Effector memory CD8-positive, alpha-beta T cell (primary cell): ENCODE data around the gene MRPS18C.
"Not testable (repeated sequence)": the region's sequence is repeated elsewhere in the genome, so short reads cannot be mapped to it uniquely, and the experiment has no call there.

Experiments used
- ATAC-seq: fragments of 150-1000 bp; cut with Tn5 transposase; replicated peaks from 2 replicates; pipeline ENCODE4 v1.10.0; 2021; ENCODE audit warnings: mild to moderate bottlenecking, moderate library complexity
- DNase-seq, 3 experiments: peaks; one replicate each; pipeline ENCODE4 v3.0.0; 2021
- H3K27ac Mint-ChIP-seq, 2 donors: one replicate each; pipeline ENCODE4 v1.8.0; 2022; ENCODE audit warnings: mild to moderate bottlenecking in 2 of 2, mixed read lengths in 2 of 2, moderate library complexity in 2 of 2
- H3K27me3 Mint-ChIP-seq, 2 donors: one replicate each; pipeline ENCODE4 v1.8.0; 2022; ENCODE audit warnings: mixed read lengths in 2 of 2
- H3K36me3 Mint-ChIP-seq: one replicate; pipeline ENCODE4 v1.8.0; 2022; ENCODE audit warnings: mild to moderate bottlenecking, moderate library complexity, mixed read lengths; ENCODE audit not compliant: insufficient read depth
- H3K4me1 Mint-ChIP-seq, 2 donors: one replicate each; pipeline ENCODE4 v1.8.0; 2022; ENCODE audit warnings: low read depth in 2 of 2, mixed read lengths in 2 of 2
- H3K4me3 Mint-ChIP-seq, 2 donors: one replicate each; pipeline ENCODE4 v1.8.0; 2022; ENCODE audit warnings: mild to moderate bottlenecking in 2 of 2, mixed read lengths in 2 of 2, moderate library complexity in 2 of 2
- H3K9me3 Mint-ChIP-seq, 2 donors: one replicate each; pipeline ENCODE4 v1.8.0; 2022; ENCODE audit warnings: mixed read lengths in 2 of 2

MRPS18C gene

DNA sequence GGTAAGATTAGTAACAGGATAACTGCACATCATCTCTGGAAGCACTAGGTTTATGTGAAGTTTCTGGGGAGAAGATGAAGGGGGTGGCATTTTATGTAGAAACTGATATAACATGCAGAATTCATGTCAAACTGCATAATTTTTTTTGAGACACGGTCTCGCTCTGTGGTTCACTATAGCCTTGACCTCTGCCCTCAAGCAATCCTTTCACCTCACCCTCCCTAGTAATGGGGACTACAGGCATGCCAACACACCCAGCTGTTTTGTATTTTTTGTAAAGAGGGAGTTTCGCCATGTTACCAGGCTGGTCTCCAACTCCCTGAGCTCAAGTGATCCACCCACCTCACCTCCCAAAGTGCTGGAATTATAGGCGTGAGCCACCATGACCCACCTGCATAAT lies 17.6 kb downstream of the MRPS18C start:
- H3K36me3 Mint-ChIP-seq: peaks cover 40% of the 10 kb centered on the region
- DNase-seq (no peak), ATAC-seq (no peak)
- no peaks in the 10 kb centered on the region for H3K9me3 Mint-ChIP-seq
- no peaks in the 10 kb centered on the region for H3K27me3 Mint-ChIP-seq
- H3K4me1 Mint-ChIP-seq: peaks cover 5% of the 10 kb centered on the region in 2 donors
- no peak overlapping the region for H3K4me3 Mint-ChIP-seq
- H3K27ac Mint-ChIP-seq: peak overlapping the region in 1 of 2 donors; percentile 28

DNA sequence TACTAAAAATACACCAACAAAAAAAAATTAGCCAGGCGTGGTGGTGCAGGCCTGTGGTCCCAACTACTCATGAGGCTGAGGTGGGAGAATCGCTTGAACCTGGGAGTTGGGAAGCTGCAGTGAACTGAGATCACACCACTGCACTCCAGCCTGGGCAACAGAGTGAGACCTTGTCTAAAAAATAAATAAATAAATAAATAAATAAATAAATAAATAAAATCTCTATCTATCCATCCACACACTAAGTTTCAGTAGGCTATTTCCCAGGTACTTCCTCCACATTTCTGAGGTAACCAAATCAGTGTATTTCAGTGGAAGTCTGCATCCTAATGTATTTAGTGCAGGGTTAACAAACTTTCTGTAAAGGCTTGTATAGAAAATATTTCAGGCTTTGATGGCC lies 18.1 kb downstream of the MRPS18C start:
- Mint-ChIP-seq H3K36me3 (peaks cover 40% of the 10 kb centered on the region), H3K9me3 (no peaks in the 10 kb centered on the region), H3K4me3 (no peak overlapping the region), H3K4me1 (peaks cover 5% of the 10 kb centered on the region in 2 donors), H3K27ac (peak overlapping the region; percentile 10 to 89), H3K27me3 (no peaks in the 10 kb centered on the region)
- DNase-seq (no peak), ATAC-seq (no peak)

DNA sequence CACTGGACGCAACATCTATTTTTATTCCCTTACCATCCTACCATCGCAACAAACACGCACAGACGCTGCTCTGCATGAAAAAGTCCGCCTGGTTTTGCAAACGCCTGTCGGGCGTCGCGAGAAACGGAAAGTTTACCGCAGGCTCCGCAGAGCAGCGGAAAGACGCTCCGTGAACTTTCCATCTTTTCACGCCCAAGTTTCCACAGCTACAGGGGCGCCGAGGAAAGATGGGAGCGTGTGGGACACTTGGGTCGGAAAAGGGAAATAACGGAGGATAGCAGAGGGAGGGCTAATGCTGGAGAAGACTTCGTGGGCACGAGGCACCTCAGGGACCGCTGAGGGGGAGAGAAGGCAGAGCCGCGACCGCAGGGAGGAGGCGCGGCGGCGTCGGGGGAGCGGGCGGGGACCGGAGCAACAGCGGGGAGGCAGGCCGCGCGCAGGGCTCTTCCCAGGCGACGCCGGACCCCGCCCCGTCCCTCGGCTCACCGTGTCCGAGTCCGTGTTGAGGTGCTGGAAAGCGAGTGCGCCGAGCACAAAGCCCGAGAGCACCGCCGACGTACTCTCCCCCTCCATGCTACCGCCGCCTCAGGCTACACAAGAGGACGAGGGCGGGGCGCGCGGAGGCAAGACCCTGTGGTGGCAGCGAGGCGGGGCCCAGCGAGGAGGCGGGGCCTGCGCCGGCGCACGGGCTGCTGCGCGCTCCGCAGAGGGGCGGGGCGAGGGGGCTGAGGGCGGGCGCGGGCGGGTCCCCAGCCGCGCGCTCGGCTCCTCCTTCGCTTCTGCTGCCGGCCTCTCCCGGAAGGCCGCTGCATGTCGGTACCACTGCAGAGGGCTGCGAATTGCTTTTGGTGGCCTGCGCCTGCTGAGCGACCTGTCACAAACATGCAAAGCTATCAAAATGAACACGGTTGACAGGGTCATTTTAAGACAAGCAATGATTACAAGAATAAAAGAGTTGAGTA lies 28.9 kb downstream of the MRPS18C start, which contains the start of gene ABRAXAS1:
Gene ABRAXAS1, minus strand, starts transcription at position 601 of the 962 bp plus-strand sequence. Its CDS starts 28 bp downstream, at position 573.
- ATAC-seq (peak; percentile 89), DNase-seq (peak; percentile 91 to 93 (median 93))
- peak within 1 kb of the TSS; percentile 93 to 99 for H3K27ac Mint-ChIP-seq
- H3K36me3 Mint-ChIP-seq: peaks cover 11% of the 10 kb centered on the region
- H3K4me3 Mint-ChIP-seq: peak within 1 kb of the TSS; percentile 97 to 100
- H3K4me1 Mint-ChIP-seq: peaks cover 12 to 18% of the 10 kb centered on the region in 2 donors
- H3K9me3 Mint-ChIP-seq: no peaks in the 10 kb centered on the region
- H3K27me3 Mint-ChIP-seq: no peaks in the 10 kb centered on the region

DNA sequence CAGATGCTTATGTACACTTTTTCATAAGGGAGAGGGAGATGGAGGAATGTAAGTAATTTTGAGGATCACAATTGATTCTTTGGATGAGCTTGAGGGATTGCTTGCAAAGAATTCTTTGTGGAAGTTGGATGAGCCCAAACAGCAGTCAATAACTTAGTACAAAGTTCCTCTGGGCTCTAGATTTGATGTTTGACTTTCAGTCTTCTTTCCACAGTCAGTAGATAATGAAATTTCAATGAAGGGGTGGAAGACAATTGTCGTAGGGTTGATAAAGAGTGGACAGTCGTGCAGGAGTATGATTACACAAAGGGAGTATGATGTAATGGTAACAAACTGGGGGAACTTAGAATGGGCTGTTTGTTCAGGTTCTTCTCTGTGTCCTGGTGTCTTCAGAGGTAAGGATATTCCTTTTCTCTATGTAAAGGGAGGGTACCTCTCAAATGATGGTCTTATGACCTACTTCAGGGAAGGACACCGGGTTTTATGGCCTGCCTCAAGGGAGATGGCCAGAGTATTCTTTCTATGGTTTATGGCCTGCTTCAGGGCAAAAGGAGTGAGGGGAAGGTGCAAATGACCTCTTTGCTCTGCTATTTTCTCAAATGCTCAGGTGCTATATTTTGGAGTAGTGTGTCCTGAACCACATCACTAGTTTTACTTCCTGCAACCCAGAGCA lies 30.7 kb downstream of the MRPS18C start:
- Mint-ChIP-seq H3K27me3 (no peaks in the 10 kb centered on the region), H3K36me3 (peaks cover 4% of the 10 kb centered on the region), H3K27ac (peak overlapping the region in 1 of 2 donors; percentile 45), H3K4me3 (no peak overlapping the region), H3K4me1 (peaks cover 12 to 18% of the 10 kb centered on the region in 2 donors), H3K9me3 (no peaks in the 10 kb centered on the region)
- no peak for DNase-seq
- ATAC-seq: no peak

DNA sequence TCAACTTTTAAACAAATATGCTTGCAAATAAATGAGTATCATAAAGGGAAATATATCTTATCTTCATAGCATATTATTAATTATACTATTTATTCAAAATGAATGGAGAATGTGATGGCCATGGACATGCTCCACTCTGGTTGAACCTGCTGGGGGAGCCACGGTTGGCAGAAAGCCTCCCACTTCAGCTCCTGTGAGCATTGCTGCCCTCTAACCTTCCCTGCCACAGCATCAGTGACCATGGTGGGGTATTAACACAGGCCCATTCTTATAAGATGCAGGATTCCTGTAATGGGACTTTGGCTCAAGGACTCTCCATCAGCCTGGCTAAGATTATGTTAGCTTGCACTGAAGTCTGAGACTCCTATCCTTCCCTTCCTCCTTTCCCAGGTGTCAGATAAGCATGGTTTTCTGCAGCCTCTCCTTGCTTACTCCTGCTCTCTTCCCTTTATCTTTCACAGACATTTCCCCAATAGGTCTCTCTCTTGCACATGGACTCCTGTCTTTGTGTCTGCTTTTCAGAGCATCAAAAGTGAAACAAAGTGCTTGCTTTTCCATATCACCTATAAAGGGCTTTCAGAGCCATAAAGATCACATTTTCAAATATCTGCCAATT lies 34.0 kb downstream of the MRPS18C start:
- no peak for DNase-seq
- ATAC-seq: no peak
- Mint-ChIP-seq H3K4me1 (peaks cover 2 to 6% of the 10 kb centered on the region in 2 donors), H3K27ac (no peak overlapping the region), H3K4me3 (no peak overlapping the region), H3K9me3 (no peaks in the 10 kb centered on the region), H3K27me3 (no peaks in the 10 kb centered on the region), H3K36me3 (no peaks in the 10 kb centered on the region)

DNA sequence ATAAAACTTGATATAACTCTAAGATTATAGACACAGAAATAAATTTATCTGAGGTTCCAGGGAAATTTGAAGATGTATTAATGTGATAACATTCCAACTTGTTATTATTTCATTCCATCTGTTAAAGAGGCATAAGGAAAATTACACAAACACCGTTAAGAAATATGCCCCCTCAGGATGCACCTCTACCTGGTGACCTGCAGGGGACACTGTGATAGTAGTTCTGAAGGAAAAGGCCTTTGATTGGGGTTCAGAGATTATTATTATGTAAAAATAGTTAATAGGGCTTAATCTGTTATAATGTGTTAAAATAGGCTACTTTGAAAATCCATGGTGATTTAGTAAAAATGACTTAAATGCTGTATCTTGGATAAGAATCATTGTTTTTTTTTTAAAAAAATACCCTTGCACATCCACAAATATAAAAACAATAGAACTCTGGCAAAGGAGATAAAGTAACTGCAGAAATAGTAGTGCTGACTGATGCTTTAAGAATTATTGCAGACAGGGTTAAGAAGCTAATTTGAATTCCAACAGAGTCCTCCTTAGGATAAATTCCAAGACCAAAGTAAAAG lies 35.1 kb downstream of the MRPS18C start:
- peak; percentile 71 for ATAC-seq
- DNase-seq: peak in 1 of 3 experiments; percentile 21
- no peaks in the 10 kb centered on the region for H3K36me3 Mint-ChIP-seq
- H3K27ac Mint-ChIP-seq: no peak overlapping the region
- no peaks in the 10 kb centered on the region for H3K4me1 Mint-ChIP-seq
- H3K27me3 Mint-ChIP-seq: no peaks in the 10 kb centered on the region
- H3K4me3 Mint-ChIP-seq: no peak overlapping the region
- H3K9me3 Mint-ChIP-seq: no peaks in the 10 kb centered on the region

DNA sequence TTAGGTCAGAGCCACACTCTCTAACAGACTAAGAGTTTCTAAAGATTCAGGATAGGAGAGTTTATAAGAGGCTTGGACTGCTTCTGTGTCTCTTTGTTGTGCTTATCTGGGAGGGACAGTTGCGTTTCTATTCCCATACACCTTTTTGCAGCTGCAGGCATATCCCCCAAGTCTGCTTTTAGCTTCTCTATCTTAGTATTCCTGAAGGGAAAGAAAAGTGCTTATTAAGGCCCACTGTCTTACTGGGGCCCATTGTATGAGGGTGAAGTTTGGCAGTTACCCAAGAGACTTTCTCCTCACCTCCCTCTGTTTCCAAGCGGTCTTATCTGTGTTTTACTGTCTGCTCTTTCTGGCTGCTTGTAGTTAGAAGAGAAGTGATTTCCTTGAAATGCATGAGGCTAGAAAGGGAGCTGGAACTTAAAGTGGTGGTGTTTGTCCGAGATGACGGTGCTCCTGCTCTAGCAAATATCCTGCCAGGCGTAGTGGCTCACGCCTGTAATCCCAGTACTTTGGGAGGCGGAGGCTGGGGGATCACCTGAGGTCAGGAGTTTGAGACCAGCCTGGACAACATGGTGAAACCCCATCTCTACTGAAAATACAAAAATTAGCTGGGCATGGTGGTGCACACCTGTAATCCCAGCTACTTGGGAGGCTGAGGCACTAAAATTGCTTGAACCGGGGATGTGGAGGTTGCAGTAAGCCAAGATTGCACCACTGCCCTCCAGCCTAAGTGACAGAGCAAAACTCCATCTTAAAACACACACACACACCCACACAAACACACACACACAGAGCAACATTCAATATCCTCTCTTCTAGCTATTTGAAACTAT lies 40.4 kb downstream of the MRPS18C start:
- H3K27me3 Mint-ChIP-seq, H3K4me1 Mint-ChIP-seq, DNase-seq, ATAC-seq, H3K27ac Mint-ChIP-seq, H3K36me3 Mint-ChIP-seq, H3K4me3 Mint-ChIP-seq, H3K9me3 Mint-ChIP-seq: not testable (repeated sequence)

DNA sequence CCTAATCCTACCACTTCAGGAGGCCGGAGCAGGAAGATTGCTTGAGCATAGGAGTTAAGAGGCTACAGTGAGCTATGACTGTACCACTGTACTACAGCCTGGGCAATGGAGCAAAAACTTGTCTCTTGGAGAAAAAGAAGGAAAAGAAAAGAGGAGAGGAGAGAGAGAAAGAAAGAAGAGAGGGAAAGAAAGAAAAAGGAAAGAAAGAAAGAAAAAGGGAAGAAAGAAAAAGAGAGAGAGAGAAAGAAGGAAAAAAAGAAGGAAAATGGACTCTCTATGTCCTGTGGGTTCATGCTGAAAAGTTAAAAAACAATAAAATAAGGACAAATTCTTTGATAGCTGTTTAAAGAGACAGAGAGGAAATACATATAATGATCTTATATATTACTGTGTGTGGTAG lies 42.3 kb downstream of the MRPS18C start:
- Mint-ChIP-seq H3K36me3 (no peaks in the 10 kb centered on the region), H3K4me3 (no peak overlapping the region), H3K9me3 (no peaks in the 10 kb centered on the region), H3K27ac (peak overlapping the region in 1 of 2 donors; percentile 3), H3K27me3 (no peaks in the 10 kb centered on the region), H3K4me1 (no peaks in the 10 kb centered on the region)
- ATAC-seq (no peak), DNase-seq (no peak)

DNA sequence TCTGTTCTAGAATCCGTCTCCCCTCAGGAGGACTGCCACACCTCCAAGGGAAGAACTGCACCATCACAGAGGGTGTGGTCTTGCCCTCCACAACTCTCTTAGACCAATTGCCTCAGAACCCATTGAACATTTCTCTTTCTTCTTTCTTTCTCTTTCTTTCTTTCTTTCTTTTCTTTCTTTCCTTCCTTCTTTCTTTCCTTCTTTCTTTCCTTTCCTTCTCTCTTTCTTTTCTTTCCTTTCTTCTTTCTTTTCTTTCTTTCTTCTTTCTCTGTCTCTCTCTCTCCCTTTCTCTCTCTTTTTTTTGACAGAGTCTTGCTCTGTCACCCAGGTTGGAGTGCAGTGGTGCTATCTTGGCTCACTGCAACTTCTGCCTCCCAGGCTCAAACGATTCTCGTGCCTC lies 45.8 kb downstream of the MRPS18C start:
- not testable (repeated sequence) for H3K27me3 Mint-ChIP-seq, H3K27ac Mint-ChIP-seq, DNase-seq, H3K9me3 Mint-ChIP-seq, H3K4me3 Mint-ChIP-seq, H3K4me1 Mint-ChIP-seq, H3K36me3 Mint-ChIP-seq, ATAC-seq

DNA sequence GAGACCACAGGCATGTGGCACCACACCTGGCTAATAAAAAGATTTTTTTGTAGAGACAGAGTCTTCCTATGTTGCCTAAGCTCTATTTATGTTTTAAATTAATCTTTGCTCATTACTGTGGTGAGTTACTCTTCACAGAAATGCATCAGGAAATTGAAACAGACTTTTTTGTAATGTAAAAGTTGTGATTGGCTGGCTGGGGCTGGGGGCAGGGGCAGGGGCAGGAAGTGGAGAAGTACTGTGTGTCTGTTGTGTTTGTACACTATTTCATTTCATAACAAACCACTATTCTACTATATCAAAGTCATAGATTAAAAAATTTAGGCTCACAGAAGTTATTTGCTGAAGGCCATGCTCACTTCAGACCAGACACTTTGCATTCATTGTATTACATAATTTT lies 48.1 kb downstream of the MRPS18C start:
- no peak for DNase-seq
- no peak overlapping the region for H3K4me3 Mint-ChIP-seq
- no peaks in the 10 kb centered on the region for H3K27me3 Mint-ChIP-seq
- ATAC-seq: peak; percentile 58
- H3K9me3 Mint-ChIP-seq: no peaks in the 10 kb centered on the region
- H3K36me3 Mint-ChIP-seq: no peaks in the 10 kb centered on the region
- peak overlapping the region in 1 of 2 donors; percentile 26 for H3K27ac Mint-ChIP-seq
- peaks cover 3 to 4% of the 10 kb centered on the region in 2 donors for H3K4me1 Mint-ChIP-seq

DNA sequence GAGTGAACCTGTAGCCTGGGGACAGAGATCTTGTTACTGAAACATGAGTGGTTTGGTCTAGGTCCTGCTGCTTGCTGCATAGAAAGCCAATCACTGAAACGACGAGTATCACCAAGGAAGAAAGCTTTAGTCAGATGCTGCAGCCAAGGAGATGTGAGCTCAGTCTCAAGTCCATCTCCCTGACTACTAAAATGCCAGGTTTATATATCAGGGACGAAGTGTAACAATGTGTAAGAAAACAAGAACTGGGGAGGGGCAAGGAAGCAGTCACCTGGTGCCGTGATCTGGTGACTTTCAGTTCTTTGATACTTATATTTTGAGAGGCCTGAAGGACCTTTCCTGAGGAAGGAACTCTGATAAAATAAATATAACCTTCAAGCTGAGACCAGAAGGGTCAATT lies 48.6 kb downstream of the MRPS18C start:
- no peak for DNase-seq
- no peak overlapping the region for H3K4me3 Mint-ChIP-seq
- peak overlapping the region in 1 of 2 donors; percentile 26 for H3K27ac Mint-ChIP-seq
- H3K4me1 Mint-ChIP-seq: peaks cover 3 to 4% of the 10 kb centered on the region in 2 donors
- H3K9me3 Mint-ChIP-seq: no peaks in the 10 kb centered on the region
- H3K27me3 Mint-ChIP-seq: no peaks in the 10 kb centered on the region
- ATAC-seq: no peak
- H3K36me3 Mint-ChIP-seq: no peaks in the 10 kb centered on the region

DNA sequence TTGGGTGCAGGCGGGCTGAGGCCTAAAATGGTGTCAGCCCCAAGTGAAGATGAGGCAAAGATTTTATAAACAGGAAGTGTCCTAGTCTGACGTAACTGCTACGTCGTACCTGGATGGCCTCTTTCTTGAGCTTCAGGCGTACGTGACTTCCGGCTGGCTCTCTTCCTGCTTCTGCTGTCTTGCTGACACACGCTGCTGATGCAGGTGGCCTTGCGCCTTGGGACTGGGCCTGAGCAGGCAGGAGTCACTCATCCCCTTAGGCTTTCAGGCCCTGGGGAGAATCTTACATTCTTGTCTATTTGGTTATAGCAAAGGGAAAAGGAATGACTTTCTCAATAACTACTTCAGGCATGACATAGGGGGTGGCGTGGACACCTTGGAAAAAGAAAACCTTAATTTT lies 49.1 kb downstream of the MRPS18C start:
- no peaks in the 10 kb centered on the region for H3K27me3 Mint-ChIP-seq
- peak overlapping the region in 1 of 2 donors; percentile 20 for H3K27ac Mint-ChIP-seq
- ATAC-seq: peak; percentile 21
- DNase-seq: no peak
- no peaks in the 10 kb centered on the region for H3K36me3 Mint-ChIP-seq
- H3K4me1 Mint-ChIP-seq: peaks cover 3 to 4% of the 10 kb centered on the region in 2 donors
- H3K4me3 Mint-ChIP-seq: no peak overlapping the region
- H3K9me3 Mint-ChIP-seq: no peaks in the 10 kb centered on the region
